Urothelium cell line (cell line): ENCODE data around the gene MTO1.
"Not testable (repeated sequence)": the region's sequence is repeated elsewhere in the genome, so short reads cannot be mapped to it uniquely, and the experiment has no call there.

Experiments
- DNase-seq: peaks from one replicate; pipeline ENCODE4 v3.0.0; 2011; ENCODE audit warnings: low spot score, mixed read lengths
- FAIRE-seq: peaks from 2 replicates; lab custom pipeline; 2011; peaks lifted over from hg19 to GRCh38; lab: Jason Lieb, UNC

Gene MTO1

GRCh38 chr6:73503027-73503772 is 41.7 kb downstream of the MTO1 start:
- no peak for DNase-seq
- no peak for FAIRE-seq

- FAIRE-seq, result no peak
- no peak for DNase-seq
Measured at GRCh38 chr6:73504160-73504559, 42.6 kb downstream of the MTO1 start.

GRCh38 chr6:73505142-73505541 is 43.6 kb downstream of the MTO1 start:
- no peak for DNase-seq

GRCh38 chr6:73505705-73506104 is 44.2 kb downstream of the MTO1 start:
- not testable (repeated sequence) for FAIRE-seq, DNase-seq

More at GRCh38 chr6:73505142-73505541, 43.6 kb downstream of the MTO1 start:
- no peak for FAIRE-seq

- no peak for DNase-seq
Measured at GRCh38 chr6:73506246-73506645, 44.7 kb downstream of the MTO1 start.

GRCh38 chr6:73508776-73509175 is 47.2 kb downstream of the MTO1 start:
- FAIRE-seq (no peak), DNase-seq (no peak)

More at GRCh38 chr6:73506246-73506645, 44.7 kb downstream of the MTO1 start:
- FAIRE-seq, result no peak

GRCh38 chr6:73509851-73510250 is 48.3 kb downstream of the MTO1 start:
- no peak for FAIRE-seq
- no peak for DNase-seq

GRCh38 chr6:73511796-73512195 is 50.3 kb downstream of the MTO1 start:
- FAIRE-seq, result no peak

GRCh38 chr6:73513496-73513854 is 51.9 kb downstream of the MTO1 start:
- DNase-seq (no peak), FAIRE-seq (no peak)

More at GRCh38 chr6:73511796-73512195, 50.3 kb downstream of the MTO1 start:
- no peak for DNase-seq

GRCh38 chr6:73514746-73515110 is 53.2 kb downstream of the MTO1 start:
- DNase-seq, result no peak
- FAIRE-seq, result no peak

GRCh38 chr6:73515204-73515655 is 53.7 kb downstream of the MTO1 start:
- DNase-seq, result no peak
- FAIRE-seq, result no peak

- FAIRE-seq (no peak), DNase-seq (no peak)
Measured at GRCh38 chr6:73516514-73517489, 55.3 kb downstream of the MTO1 start.

GRCh38 chr6:73518100-73518981 is 56.8 kb downstream of the MTO1 start:
- DNase-seq, FAIRE-seq: not testable (repeated sequence)

- not testable (repeated sequence) for DNase-seq, FAIRE-seq
Measured at GRCh38 chr6:73518982-73519881, 57.7 kb downstream of the MTO1 start.

GRCh38 chr6:73519926-73520687 is 58.6 kb downstream of the MTO1 start:
- DNase-seq (peak; percentile 65), FAIRE-seq (no peak)

GRCh38 chr6:73520688-73521350 is 59.3 kb downstream of the MTO1 start, which contains the start of gene EEF1A1:
Gene EEF1A1, minus strand, starts transcription at chr6:73521032. Its CDS starts 1,006 bp downstream, at chr6:73520026.
- FAIRE-seq, result no peak
- DNase-seq, result peak; percentile 97

GRCh38 chr6:73521351-73521985 is 59.9 kb downstream of the MTO1 start:
- FAIRE-seq (no peak), DNase-seq (peak; percentile 56)
